Left lung (tissue), 10 donors: Measurements from ENCODE around the gene YEATS4. TPM values are rescaled to one million over a fixed set of nuclear protein-coding genes. Genes with fewer than 3 reads are reported as not detected.

Experiments used
- ATAC-seq: fragments of 200-7000 bp; cut with Tn5 transposase; one replicate; pipeline ENCODE4 v1.9.1; 2020; ENCODE audit warnings: moderate library complexity
- DNase-seq, 4 donors: peaks; one replicate each; pipeline ENCODE4 v3.0.0-alpha.2; 2013 to 2020
- H3K27ac ChIP-seq, 2 donors: fragments of 200-600 bp; sonication (generic) in 1 of 2; one replicate each; pipeline versions ENCODE4 v1.5.0 to v1.8.0; 2020 to 2021
- H3K27me3 ChIP-seq, 2 donors: fragments of 200-600 bp; sonication (generic) in 1 of 2; one replicate each; pipeline versions ENCODE4 v1.5.0 to v1.8.0; 2020 to 2021
- H3K36me3 ChIP-seq, 2 donors: fragments of 200-600 bp; sonication (generic) in 1 of 2; one replicate each; pipeline versions ENCODE4 v1.5.0 to v1.8.0; 2020 to 2021
- H3K4me1 ChIP-seq, 2 donors: fragments of 200-600 bp; one replicate each; pipeline ENCODE4 v1.8.0; 2021
- H3K4me3 ChIP-seq, 2 donors: fragments of 200-600 bp; sonication (generic) in 1 of 2; one replicate each; pipeline versions ENCODE4 v1.5.0 to v1.8.0; 2020 to 2021; ENCODE audit warnings: mild to moderate bottlenecking in 1 of 2
- H3K9me3 ChIP-seq, 2 donors: fragments of 200-600 bp; sonication (generic) in 1 of 2; one replicate each; pipeline versions ENCODE4 v1.5.0 to v1.8.0; 2020 to 2021
- CTCF ChIP-seq, 2 donors: fragments of 200-600 bp; sonication (generic) in 1 of 2; IDR thresholded peaks; one replicate each; pipeline versions ENCODE4 v1.5.0 to v1.8.0; 2021; ENCODE audit warnings: antibody characterized with exemption in 2 of 2
- intact Hi-C, 2 donors: fragments of 100-400 bp; cut with DNase I; formaldehyde crosslinking; loops; one replicate each; pipeline versions ENCODE4 v1.11.2 to v1.14.2; 2022
- polyA plus RNA-seq, 6 donors: library from polyadenylated mRNA; unstranded; fragments of 120-200 nt; gene quantifications; one replicate each; pipeline ENCODE4 v1.2.1, GENCODE V29; 2013; ENCODE audit not compliant: insufficient read length in 6 of 6
- total RNA-seq, 2 donors: library from RNA; stranded (reverse); fragmentation: NEBNext Ultra II Directional; extraction: Animal tissue kit (Norgen Biotek cat#: 25700); gene quantifications; one replicate each; pipeline ENCODE4 v1.2.1, GENCODE V29; 2021
- donor health status: DM: no; HTN: yes; CAD: no.
- donor health status: DM: no; HTN: no; CAD: no.

Gene YEATS4
- total and polyA plus RNA-seq, 8 donors: 10.1 to 24.4 (median 21.7) TPM

- intact Hi-C loops: no loop called here
- ATAC-seq: no peak
- TF ChIP-seq CTCF (IDR thresholded peaks at IDR 0.05): no peak
These were observed 7.9 kb upstream of the YEATS4 start for GRCh38 chr12:69351462-69352236.

GRCh38 chr12:69352904-69353303 is 6.6 kb upstream of the YEATS4 start:
- intact Hi-C loops: no loop called here
- H3K27ac ChIP-seq: no peak overlapping the region
- no peak overlapping the region for H3K4me3 ChIP-seq
- no peaks in the 10 kb centered on the region for H3K36me3 ChIP-seq
- no peaks in the 10 kb centered on the region for H3K27me3 ChIP-seq
- TF ChIP-seq CTCF (IDR thresholded peaks at IDR 0.05): no peak
- ATAC-seq: no peak
- no peak for DNase-seq
- peaks cover 0 to 35% of the 10 kb centered on the region in 2 donors for H3K4me1 ChIP-seq
- H3K9me3 ChIP-seq: no peaks in the 10 kb centered on the region

More at GRCh38 chr12:69351462-69352236, 7.9 kb upstream of the YEATS4 start:
- Histone ChIP-seq H3K4me1 (peaks cover 0 to 33% of the 10 kb centered on the region in 2 donors), H3K9me3 (no peaks in the 10 kb centered on the region), H3K27ac (no peak overlapping the region), H3K36me3 (no peaks in the 10 kb centered on the region), H3K4me3 (no peak overlapping the region), H3K27me3 (no peaks in the 10 kb centered on the region)
- DNase-seq: no peak

- intact Hi-C loops: no loop called here
- Histone ChIP-seq H3K9me3 (no peaks in the 10 kb centered on the region), H3K27ac (no peak overlapping the region), H3K4me3 (no peak overlapping the region), H3K36me3 (no peaks in the 10 kb centered on the region), H3K27me3 (no peaks in the 10 kb centered on the region), H3K4me1 (peaks cover 0 to 34% of the 10 kb centered on the region in 2 donors)
- DNase-seq (no peak), ATAC-seq (no peak)
- TF ChIP-seq CTCF (IDR thresholded peaks at IDR 0.05): no peak
These were observed 5.4 kb upstream of the YEATS4 start for GRCh38 chr12:69354172-69354555.

- ATAC-seq: no peak
- no peak overlapping the region for H3K4me3 ChIP-seq
- TF ChIP-seq CTCF (IDR thresholded peaks at IDR 0.05): no peak
- no peaks in the 10 kb centered on the region for H3K27me3 ChIP-seq
- no peaks in the 10 kb centered on the region for H3K36me3 ChIP-seq
- intact Hi-C loops: no loop called here
- peaks cover 0 to 33% of the 10 kb centered on the region in 2 donors for H3K4me1 ChIP-seq
- DNase-seq: no peak
- H3K27ac ChIP-seq: no peak overlapping the region
- H3K9me3 ChIP-seq: no peaks in the 10 kb centered on the region
These were observed 4.9 kb upstream of the YEATS4 start for GRCh38 chr12:69354556-69355187.

GRCh38 chr12:69355363-69356028 is 4.0 kb upstream of the YEATS4 start:
- ATAC-seq (no peak), DNase-seq (no peak)
- Histone ChIP-seq H3K4me1 (peaks cover 0 to 29% of the 10 kb centered on the region in 2 donors), H3K9me3 (no peaks in the 10 kb centered on the region), H3K36me3 (no peaks in the 10 kb centered on the region), H3K27ac (no peak overlapping the region), H3K27me3 (no peaks in the 10 kb centered on the region), H3K4me3 (no peak overlapping the region)
- intact Hi-C loops: no loop called here
- TF ChIP-seq CTCF (IDR thresholded peaks at IDR 0.05): no peak
